Epithelial cell of proximal tubule (primary cell): ENCODE measurements around the gene CLCA2. TPM values are rescaled to one million over a fixed set of nuclear protein-coding genes. Genes with fewer than 3 reads are reported as not detected.
A peak's percentile ranks its signal among the peaks of the same experiment; 100 is the strongest.

Experiments used
- DNase-seq: peaks from one replicate; pipeline ENCODE4 v3.0.0-alpha.2; 2011; ENCODE audit warnings: low read depth
- H3K4me3 ChIP-seq: 2 replicates; pipeline ENCODE4 v1.5.1; 2011; ENCODE audit warnings: low read depth, mild to moderate bottlenecking, low read length
- total RNA-seq: library from RNA; depleted of rRNA; stranded (reverse); fragments of >200 nt; gene quantifications from 2 replicates; pipeline ENCODE4 v1.2.3, GENCODE V29; 2015
- TF ChIP-seq, protein P1 (sequence below): conservative IDR thresholded peaks from 2 replicates; pipeline ENCODE4 v1.5.1; 2012; ENCODE audit warnings: low read depth, mild to moderate bottlenecking, low read length

The CLCA2 gene
- total RNA-seq, 1 donor from 2014 or later = not detected

DNA sequence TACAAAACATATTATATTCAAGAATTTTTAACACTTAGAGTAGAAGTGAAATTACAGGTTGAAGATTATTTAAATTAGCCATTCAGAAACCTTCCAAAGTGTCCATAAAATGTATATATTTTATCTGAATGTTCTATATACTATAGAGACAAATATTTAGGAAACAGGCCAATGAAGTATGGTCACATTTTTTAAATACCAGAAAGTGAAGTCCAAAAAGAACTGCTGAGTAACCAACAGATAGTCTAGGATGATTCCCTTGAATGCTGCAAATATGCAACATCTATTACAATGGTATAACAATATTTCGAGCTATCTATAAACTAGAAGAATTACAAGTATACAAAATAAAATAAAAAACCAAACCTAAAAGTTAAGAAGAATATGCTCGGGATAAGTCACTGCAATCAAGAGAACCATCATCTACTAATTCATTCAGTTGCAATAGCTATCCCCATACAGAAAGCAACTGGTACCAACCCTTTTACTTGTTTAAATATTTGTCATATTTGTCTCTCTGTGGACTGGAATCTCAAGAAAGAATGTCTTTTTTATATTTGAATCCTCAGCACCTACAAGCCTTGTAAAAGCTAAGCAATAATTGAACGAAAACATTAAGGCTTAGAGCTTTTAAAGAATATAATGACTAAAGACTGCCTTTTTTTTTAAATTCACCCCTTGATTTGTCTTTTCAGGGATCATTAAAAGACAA, 35.9 kb upstream of the CLCA2 start:
- no peak for DNase-seq
- TF ChIP-seq, protein P1, sequence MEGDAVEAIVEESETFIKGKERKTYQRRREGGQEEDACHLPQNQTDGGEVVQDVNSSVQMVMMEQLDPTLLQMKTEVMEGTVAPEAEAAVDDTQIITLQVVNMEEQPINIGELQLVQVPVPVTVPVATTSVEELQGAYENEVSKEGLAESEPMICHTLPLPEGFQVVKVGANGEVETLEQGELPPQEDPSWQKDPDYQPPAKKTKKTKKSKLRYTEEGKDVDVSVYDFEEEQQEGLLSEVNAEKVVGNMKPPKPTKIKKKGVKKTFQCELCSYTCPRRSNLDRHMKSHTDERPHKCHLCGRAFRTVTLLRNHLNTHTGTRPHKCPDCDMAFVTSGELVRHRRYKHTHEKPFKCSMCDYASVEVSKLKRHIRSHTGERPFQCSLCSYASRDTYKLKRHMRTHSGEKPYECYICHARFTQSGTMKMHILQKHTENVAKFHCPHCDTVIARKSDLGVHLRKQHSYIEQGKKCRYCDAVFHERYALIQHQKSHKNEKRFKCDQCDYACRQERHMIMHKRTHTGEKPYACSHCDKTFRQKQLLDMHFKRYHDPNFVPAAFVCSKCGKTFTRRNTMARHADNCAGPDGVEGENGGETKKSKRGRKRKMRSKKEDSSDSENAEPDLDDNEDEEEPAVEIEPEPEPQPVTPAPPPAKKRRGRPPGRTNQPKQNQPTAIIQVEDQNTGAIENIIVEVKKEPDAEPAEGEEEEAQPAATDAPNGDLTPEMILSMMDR = no peak
- H3K4me3 ChIP-seq = no peak overlapping the region

DNA sequence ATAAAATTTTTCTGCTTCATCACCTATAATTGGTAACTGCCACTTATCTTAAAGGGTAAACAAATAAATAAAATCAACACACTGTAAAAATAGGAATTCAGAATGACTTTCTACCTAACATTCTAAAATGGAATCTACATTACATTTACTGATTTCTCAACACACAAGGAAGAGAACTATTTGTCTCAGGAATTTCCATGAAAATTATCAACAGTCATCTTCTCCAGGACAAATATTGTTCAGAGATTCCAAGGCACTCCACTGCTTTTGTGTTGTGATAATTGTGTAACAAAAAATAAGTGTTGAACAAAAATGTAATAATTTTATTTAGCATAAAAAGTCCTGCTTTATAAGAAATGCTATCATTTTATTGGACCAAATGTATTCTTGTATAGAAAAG, 35.2 kb upstream of the CLCA2 start:
- DNase-seq = no peak

DNA sequence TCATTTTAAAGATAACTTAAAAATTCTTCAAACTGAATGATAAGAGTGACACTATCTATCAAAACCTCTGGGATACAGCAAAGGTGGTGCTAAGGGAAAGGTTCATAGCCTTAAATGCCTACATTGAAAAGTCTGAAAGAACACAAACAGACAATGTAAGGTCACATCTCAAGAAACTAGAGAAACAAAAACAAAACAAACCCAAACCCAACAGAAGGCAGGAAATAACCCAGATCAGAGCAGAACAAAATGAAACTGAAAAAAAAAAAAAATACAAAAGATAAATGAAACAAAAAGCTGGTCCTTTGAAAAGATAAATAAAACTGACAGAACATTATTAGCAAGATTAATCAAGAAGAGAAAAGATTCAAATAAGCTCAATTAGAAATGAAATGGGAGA, 34.7 kb upstream of the CLCA2 start:
- TF ChIP-seq, protein P1 = no peak
- no peak for DNase-seq
- no peak overlapping the region for H3K4me3 ChIP-seq

More for the DNA sequence above, 35.2 kb upstream of the CLCA2 start:
- no peak overlapping the region for H3K4me3 ChIP-seq
- TF ChIP-seq, protein P1 = no peak

DNA sequence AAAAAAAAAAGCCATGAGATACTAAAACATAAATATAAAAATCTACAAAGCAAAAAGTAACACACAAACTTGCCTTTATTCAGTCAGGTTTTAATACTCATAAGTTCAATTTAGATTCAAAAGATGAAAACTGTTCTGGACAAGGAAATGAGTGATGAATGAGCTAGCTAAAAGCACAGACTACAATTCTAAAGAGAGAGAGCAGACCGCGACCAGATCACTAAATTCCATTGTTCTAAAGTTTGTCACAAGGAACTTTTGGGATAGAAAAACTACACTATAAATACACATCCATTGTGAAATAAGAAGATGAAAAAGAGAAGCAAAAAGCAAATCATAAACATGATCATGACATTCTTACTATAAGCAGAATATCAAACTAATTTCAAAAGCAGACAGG, 29.6 kb upstream of the CLCA2 start:
- H3K4me3 ChIP-seq = peak overlapping the region; percentile 7
- TF ChIP-seq, protein P1 = no peak
- DNase-seq = no peak

DNA sequence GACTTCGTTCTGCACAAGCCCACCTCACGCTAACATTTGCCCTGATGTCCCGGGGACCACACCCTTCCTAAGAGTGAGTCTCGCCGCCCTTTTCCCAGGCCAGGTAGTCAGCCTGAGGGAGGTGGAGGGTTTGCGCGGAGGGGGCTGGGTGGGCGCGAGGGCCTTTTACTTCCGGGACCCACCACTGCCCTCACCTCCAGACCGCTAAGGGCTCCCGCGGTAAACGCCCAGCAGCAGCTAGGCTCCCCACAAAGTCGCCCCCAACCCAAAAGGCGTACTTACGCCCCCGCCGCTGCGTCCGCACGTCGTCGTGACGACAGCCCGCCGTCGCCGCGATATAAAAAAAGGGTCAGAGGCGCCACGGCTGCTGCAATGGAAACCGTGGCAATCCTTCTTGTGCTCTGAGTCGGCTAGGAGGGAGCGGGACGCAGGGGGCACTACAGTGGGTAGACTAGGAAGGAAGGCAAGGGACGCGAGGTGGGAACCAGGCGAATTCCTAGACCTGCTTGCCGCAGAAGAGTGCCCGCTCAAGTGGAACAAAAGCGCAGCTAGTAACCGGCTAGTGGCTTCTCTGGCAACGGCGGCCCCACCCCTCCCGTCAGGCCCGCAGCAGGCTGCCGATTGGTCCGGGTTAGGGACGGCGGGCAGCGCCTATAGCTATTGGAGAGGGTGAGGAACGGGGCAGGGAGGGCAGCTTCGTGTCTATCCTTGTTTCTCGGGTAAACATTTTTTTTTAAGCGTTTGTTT, 28.0 kb upstream of the CLCA2 start, which contains the start of gene ODF2L:
TSS of gene ODF2L (minus strand) at position 573 of the 747 bp plus-strand sequence. CDS start 9,296 bp downstream, outside the sequence.
- TF ChIP-seq, protein P1 = no peak
- H3K4me3 ChIP-seq = peak within 1 kb of the TSS; percentile 96
- DNase-seq = no peak

DNA sequence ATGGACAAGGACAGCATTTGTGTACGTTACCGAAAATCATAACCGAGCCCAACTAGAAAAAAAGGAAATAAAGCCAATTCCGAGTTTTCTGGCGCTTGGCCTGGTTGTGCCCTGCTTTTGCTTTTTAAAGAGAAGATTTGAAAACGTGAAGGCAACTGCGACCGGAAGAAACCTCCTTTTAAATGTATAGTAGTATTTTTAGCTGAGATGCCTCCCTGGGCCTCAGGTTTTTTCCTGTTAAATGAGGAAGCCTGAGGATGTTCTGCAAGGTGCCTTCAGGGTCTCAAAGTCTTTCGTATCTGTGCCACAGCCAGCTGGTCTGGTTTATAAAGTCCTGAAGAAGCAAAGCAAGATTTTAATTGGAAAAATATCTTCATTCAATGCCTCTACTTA, 27.5 kb upstream of the CLCA2 start:
- peak overlapping the region; percentile 96 for H3K4me3 ChIP-seq
- TF ChIP-seq, protein P1 = no peak
- no peak for DNase-seq
